SK-N-SH (cell line): ENCODE measurements around the gene DLG1. TPM values are rescaled to one million over a fixed set of nuclear protein-coding genes. Genes with fewer than 3 reads are reported as not detected.

Experiments
- CTCF ChIA-PET: fragments of 300-600, 350-600 bp; formaldehyde crosslinking; extraction: SDS; loops from one replicate; lab custom pipeline; 2021; lab: Yijun Ruan, JAX
- POLR2A ChIA-PET: fragments of 350-600 bp; sonication (Branson Sonifier 250); formaldehyde crosslinking; extraction: SDS; loops from one replicate; lab custom pipeline; 2020; ENCODE audit warnings: antibody characterized with exemption, inconsistent platforms; lab: Yijun Ruan, JAX
- DNase-seq: peaks from one replicate; pipeline ENCODE4 v3.0.0; 2012
- H2AFZ ChIP-seq: fragments of 200-600 bp; sonication (generic); 2 replicates; pipeline ENCODE4 v1.8.1; 2016; ENCODE audit warnings: antibody characterized with exemption, mild to moderate bottlenecking, low read depth
- H3F3A ChIP-seq: fragments of 200-600 bp; sonication (generic); replicated peaks from 2 replicates; pipeline ENCODE3; 2016; ENCODE audit warnings: antibody characterized with exemption, mild to moderate bottlenecking; ENCODE audit not compliant: insufficient read depth
- H3K27ac ChIP-seq, 2 experiments: fragments of 200-500 bp in 1 of 2; fragments of 200-600 bp in 1 of 2; sonication (Bioruptor generic) in 1 of 2; sonication (generic), shearing (Covaris generic) in 1 of 2; 2 replicates each; pipeline versions ENCODE4 v1.5.1 to v1.6.1; 2014 to 2016; ENCODE audit warnings: low read depth in 2 of 2, inconsistent platforms in 1 of 2, low read length in 1 of 2, mild to moderate bottlenecking in 1 of 2, mixed read lengths in 1 of 2
- H3K27me3 ChIP-seq: fragments of 200-600 bp; sonication (generic), shearing (Covaris generic); 2 replicates; pipeline ENCODE4 v1.6.1; 2016; ENCODE audit warnings: mixed run types; ENCODE audit not compliant: insufficient read depth
- H3K36me3 ChIP-seq, 2 experiments: fragments of 200-500 bp in 1 of 2; fragments of 200-600 bp in 1 of 2; sonication (Bioruptor generic) in 1 of 2; sonication (generic) in 1 of 2; replicated peaks in 1 of 2; 2 replicates each; pipeline versions ENCODE3 to v1.5.1; 2014 to 2016; ENCODE audit warnings: low read length in 1 of 2, mild to moderate bottlenecking in 1 of 2; ENCODE audit not compliant: insufficient read depth in 2 of 2, control insufficient read depth in 1 of 2
- H3K4me1 ChIP-seq, 2 experiments: fragments of 200-500 bp in 1 of 2; fragments of 200-600 bp in 1 of 2; sonication (Bioruptor generic) in 1 of 2; sonication (generic), shearing (Covaris generic) in 1 of 2; 2 replicates each; pipeline versions ENCODE4 v1.5.1 to v1.6.1; 2014 to 2016; ENCODE audit warnings: low read depth in 1 of 2, low read length in 1 of 2, mixed run types in 1 of 2; ENCODE audit not compliant: insufficient read depth in 2 of 2, control insufficient read depth in 1 of 2
- H3K4me2 ChIP-seq: fragments of 200-600 bp; sonication (generic), shearing (Covaris generic); 2 replicates; pipeline ENCODE4 v1.6.1; 2017; ENCODE audit warnings: mixed run types
- H3K4me3 ChIP-seq, 2 experiments: fragments of 200-500 bp in 1 of 2; fragments of 200-600 bp in 1 of 2; sonication (Bioruptor generic) in 1 of 2; sonication (generic), shearing (Covaris generic) in 1 of 2; 2 replicates each; pipeline versions ENCODE4 v1.5.1 to v1.8.1; 2014 to 2016; ENCODE audit warnings: low read depth in 2 of 2, inconsistent platforms in 1 of 2, low read length in 1 of 2, mild to moderate bottlenecking in 1 of 2, mixed read lengths in 1 of 2, moderate library complexity in 1 of 2
- H3K79me2 ChIP-seq: fragments of 200-600 bp; sonication (generic); 2 replicates; pipeline ENCODE4 v1.8.1; 2017; ENCODE audit warnings: mild to moderate bottlenecking; ENCODE audit not compliant: insufficient read depth
- H3K9ac ChIP-seq: fragments of 200-600 bp; sonication (generic); 2 replicates; pipeline ENCODE4 v1.6.1; 2017; ENCODE audit warnings: mixed run types
- H3K9me2 ChIP-seq: fragments of 200-600 bp; sonication (generic); 2 replicates; pipeline ENCODE4 v1.6.1; 2017; ENCODE audit warnings: mixed run types
- H3K9me3 ChIP-seq: fragments of 200-600 bp; sonication (generic); 2 replicates; pipeline ENCODE4 v1.6.1; 2017; ENCODE audit warnings: mixed run types, mild to moderate bottlenecking, moderate library complexity
- H4K20me1 ChIP-seq: fragments of 200-600 bp; sonication (generic); 2 replicates; pipeline ENCODE4 v1.6.1; 2017; ENCODE audit warnings: mild to moderate bottlenecking, mixed run types; ENCODE audit not compliant: insufficient read depth
- ELF1 ChIP-seq: IDR thresholded peaks from 2 replicates; pipeline ENCODE4 v1.4.0; 2012
- EP300 ChIP-seq, 2 experiments: IDR thresholded peaks; 2 replicates each; pipeline versions ENCODE4 v1.4.0 to v1.6.1; 2012; ENCODE audit warnings: borderline replicate concordance in 1 of 2, low read depth in 1 of 2, low read length in 1 of 2
- EZH2phosphoT487 ChIP-seq: fragments of 200-600 bp; sonication (generic); IDR thresholded peaks from 2 replicates; pipeline ENCODE4 v1.6.1; 2017; ENCODE audit warnings: low read depth, mixed run types, mild to moderate bottlenecking, antibody characterized with exemption, moderate library complexity, borderline replicate concordance
- FOXJ3 ChIP-seq: sonication (generic); formaldehyde crosslinking; IDR thresholded peaks from 2 replicates; pipeline ENCODE4 v1.5.1; 2020; ENCODE audit warnings: mild to moderate bottlenecking, missing genetic modification reagents
- FOXM1 ChIP-seq: IDR thresholded peaks from 2 replicates; pipeline ENCODE4 v1.4.0; 2012; ENCODE audit warnings: low read depth, mild to moderate bottlenecking
- JUND ChIP-seq: IDR thresholded peaks from 2 replicates; pipeline ENCODE4 v1.4.0; 2012
- RCOR1 ChIP-seq: fragments of 150-350 bp; IDR thresholded peaks from 2 replicates; pipeline ENCODE4 v1.6.1; 2017; ENCODE audit warnings: antibody characterized with exemption, low read length
- RFX5 ChIP-seq: IDR thresholded peaks from 2 replicates; pipeline ENCODE4 v1.6.1; 2012; ENCODE audit warnings: mild to moderate bottlenecking, improper control_type of control experiment, low read length
- SIN3A ChIP-seq: IDR thresholded peaks from 2 replicates; pipeline ENCODE4 v1.6.1; 2012; ENCODE audit warnings: low read depth, mild to moderate bottlenecking, low read length, moderate library complexity, borderline replicate concordance
- TAF1 ChIP-seq: IDR thresholded peaks from 2 replicates; pipeline ENCODE4 v1.6.1; 2012; ENCODE audit warnings: low read depth, mild to moderate bottlenecking, low read length, moderate library complexity, borderline replicate concordance
- TCF12 ChIP-seq: IDR thresholded peaks from 2 replicates; pipeline ENCODE4 v1.4.0; 2012
- YY1 ChIP-seq: IDR thresholded peaks from 2 replicates; pipeline ENCODE4 v1.4.0; 2012; ENCODE audit warnings: low read depth, mild to moderate bottlenecking
- WGBS: methylation state at CpG from one replicate; pipeline ENCODE4 v1.1.6; 2017; ENCODE audit warnings: low lambda C conversion rate; 5-methylcytosine and 5-hydroxymethylcytosine counted together
- polyA plus RNA-seq, 3 experiments: library from polyadenylated mRNA; depleted of rRNA; stranded (reverse); fragments of >200 nt; gene quantifications; 2 replicates each; pipeline ENCODE4 v1.2.3, GENCODE V29; 2012
- TF ChIP-seq, protein P1 (sequence below): fragments of 150-350 bp; IDR thresholded peaks from 2 replicates; pipeline ENCODE4 v1.6.1; 2017; ENCODE audit warnings: antibody characterized with exemption, low read length, low read depth, borderline replicate concordance
- TF ChIP-seq, protein P2 (sequence below): IDR thresholded peaks from 2 replicates; pipeline ENCODE4; 2012

The DLG1 gene
- polyA plus RNA-seq, 1 of the 3 experiments (the other 2 are of a cell fraction): 16.5 TPM

DNA sequence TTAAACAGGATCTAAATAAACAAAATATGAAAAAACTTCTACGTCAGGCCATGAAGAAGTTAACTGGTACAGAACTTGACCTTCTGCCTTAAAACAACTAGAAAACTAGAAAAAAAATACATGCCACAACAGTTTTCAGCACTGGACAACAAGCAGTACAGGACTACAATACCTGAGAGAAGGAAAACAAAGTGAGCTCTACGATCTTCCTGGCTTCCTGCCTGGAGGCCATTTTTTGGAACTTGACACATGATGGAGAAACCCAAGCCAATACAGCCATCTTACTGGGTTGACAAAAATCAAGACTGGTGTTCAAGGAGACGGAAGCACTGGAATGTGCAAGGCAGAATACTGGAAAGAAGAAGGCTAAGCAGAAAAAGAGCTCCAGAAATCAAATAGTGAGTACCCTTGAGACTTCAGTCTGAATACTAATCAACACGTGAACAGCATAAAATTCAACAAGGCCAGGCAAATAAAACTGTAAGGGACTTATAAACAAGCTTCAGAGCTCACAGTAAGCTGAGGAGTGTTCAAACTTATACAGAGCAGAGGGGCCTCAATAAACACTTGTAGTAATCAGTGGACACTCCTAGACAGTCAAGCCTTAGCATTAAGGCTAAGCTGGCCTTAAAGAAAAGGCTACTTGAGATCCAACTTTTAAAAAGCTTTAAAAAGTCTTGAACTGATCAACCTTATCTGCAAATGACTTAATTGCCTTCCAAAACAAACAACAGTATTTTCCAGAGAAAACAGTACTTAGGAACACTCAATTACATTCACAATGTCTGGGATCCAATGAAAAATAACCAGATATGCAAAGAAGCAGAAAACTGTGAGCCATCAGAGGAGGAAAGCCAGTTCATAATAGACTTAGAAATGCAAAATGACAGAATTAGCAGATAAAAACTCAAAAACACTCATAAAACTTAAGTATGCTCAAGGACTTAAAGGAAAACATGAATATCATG is 63.2 kb downstream of the DLG1 start (continued):
- TF ChIP-seq, protein P1, sequence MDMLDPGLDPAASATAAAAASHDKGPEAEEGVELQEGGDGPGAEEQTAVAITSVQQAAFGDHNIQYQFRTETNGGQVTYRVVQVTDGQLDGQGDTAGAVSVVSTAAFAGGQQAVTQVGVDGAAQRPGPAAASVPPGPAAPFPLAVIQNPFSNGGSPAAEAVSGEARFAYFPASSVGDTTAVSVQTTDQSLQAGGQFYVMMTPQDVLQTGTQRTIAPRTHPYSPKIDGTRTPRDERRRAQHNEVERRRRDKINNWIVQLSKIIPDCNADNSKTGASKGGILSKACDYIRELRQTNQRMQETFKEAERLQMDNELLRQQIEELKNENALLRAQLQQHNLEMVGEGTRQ: no peak
- TF ChIP-seq ELF1 (no peak), RCOR1 (no peak), JUND (no peak), RFX5 (no peak), EP300 (IDR thresholded peaks at IDR 0.05; ENCODE audit: borderline replicate concordance in 1 of 2, low read depth in 1 of 2, low read length in 1 of 2) (no peak), EZH2phosphoT487 (no peak)

- peaks cover 0 to 4% of the 10 kb centered on the region in 2 experiments; a peak in 1 of 4 replicates for H3K4me1 ChIP-seq
- POLR2A ChIA-PET: no interaction called here
- no peak for TF ChIP-seq TCF12
- TF ChIP-seq SIN3A: no peak
- TF ChIP-seq, protein P2, sequence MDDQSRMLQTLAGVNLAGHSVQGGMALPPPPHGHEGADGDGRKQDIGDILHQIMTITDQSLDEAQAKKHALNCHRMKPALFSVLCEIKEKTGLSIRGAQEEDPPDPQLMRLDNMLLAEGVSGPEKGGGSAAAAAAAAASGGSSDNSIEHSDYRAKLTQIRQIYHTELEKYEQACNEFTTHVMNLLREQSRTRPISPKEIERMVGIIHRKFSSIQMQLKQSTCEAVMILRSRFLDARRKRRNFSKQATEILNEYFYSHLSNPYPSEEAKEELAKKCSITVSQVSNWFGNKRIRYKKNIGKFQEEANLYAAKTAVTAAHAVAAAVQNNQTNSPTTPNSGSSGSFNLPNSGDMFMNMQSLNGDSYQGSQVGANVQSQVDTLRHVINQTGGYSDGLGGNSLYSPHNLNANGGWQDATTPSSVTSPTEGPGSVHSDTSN: no peak
- TF ChIP-seq YY1: no peak
- TF ChIP-seq FOXM1: no peak
- no peak for TF ChIP-seq FOXJ3 (CRISPR knock-in tag)
- TF ChIP-seq, protein P1: no peak
- TF ChIP-seq TAF1: no peak
- TF ChIP-seq EZH2phosphoT487: no peak
- TF ChIP-seq, all 33 proteins: peak for 0
- Histone ChIP-seq H3K36me3 (peaks cover 12 to 26% of the 10 kb centered on the region in 2 experiments), H3K79me2 (peaks cover 99% of the 10 kb centered on the region), H3K27ac (no peak overlapping the region), H3K9me2 (no peaks in the 10 kb centered on the region), H2AFZ (no peak overlapping the region), H3K9ac (no peak overlapping the region), H3K4me2 (no peak overlapping the region), H3K27me3 (no peaks in the 10 kb centered on the region), H3K9me3 (no peaks in the 10 kb centered on the region), H3K4me3 (no peak overlapping the region), H3F3A (peaks cover 7% of the 10 kb centered on the region), H4K20me1 (peaks cover 22% of the 10 kb centered on the region)
- CTCF ChIA-PET: interaction anchor here (1.0 to 3.7 kb wide), 4 partner anchors 20 to 279 kb away, joined by 3 to 18 read pairs (median 4); no protein-coding TSS in a partner anchor
- DNase-seq: no peak
- WGBS: 97% methylated on average over 7 of the region's 7 CpGs
Measured at GRCh38 chr3:197231321-197231720, 67.1 kb downstream of the DLG1 start.
